Globus pallidus (tissue), 1 donor: ENCODE data around the gene DEK.
A peak's percentile ranks its signal among the peaks of the same experiment; 100 is the strongest.
"Not testable (repeated sequence)": the region's sequence is repeated elsewhere in the genome, so short reads cannot be mapped to it uniquely, and the experiment has no call there.

ENCODE experiments used
- DNase-seq: peaks from one replicate; pipeline ENCODE4 v3.0.0-alpha.2; 2015; ENCODE audit warnings: low spot score

DEK gene

DNA sequence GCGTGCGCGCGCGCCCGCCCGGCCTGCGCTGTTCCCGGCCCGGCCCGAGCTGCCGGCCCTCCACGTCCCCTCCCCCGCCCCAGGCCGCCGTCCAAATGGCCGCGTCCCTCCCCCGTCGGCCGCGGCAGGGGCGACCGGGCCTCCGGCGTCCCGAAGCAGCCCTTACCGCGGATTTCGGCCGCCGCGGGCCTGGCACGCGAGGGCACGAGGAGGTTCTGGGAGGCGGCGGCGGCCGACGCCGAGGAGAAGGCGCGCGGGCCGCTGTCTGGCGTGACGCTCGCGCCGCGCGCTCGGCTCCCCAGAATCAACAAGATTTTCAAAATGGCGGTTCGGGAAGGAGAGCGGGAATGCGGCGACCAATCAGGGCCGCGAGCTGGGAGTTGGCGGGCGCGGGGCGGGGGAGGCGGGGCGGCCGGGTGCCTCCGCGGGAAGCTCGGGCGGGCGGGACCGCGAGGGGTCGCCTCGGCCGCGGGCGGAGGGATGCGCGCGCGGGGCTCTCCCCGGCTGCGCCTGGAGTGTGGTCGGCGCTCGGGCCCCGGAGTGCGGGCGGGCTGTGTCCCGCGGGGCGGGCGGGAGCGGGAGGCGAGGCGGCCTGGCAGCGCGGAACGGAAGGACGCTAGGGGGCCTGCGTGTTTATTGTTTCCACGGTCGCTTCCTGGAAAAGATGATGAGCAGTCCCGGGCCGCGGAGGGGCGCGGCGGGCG lies at the start of gene DEK:
Gene DEK (minus strand): TSS at position 312 of the 704 bp plus-strand sequence. CDS start 543 bp downstream, outside the sequence.
- DNase-seq = peak; percentile 86

DNA sequence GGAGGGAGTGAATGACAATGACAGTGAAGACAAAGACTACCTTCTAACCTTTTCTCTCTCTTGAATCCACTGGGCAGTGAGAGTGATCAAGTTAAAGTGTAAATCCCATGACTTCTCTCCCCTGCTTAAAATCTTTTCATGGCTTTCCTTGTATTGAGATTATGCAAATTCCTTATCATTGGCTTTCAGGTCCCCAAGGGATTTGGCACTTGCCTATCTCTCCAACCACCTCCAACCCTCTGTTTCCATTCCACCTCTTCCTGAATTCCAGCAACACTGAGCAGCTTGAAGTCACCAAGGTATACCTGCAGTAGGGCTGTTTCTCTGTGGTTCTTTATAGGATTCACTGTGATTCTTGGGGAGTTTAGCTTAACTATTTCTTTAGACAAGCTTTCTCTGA lies 48.0 kb upstream of the DEK start:
- no peak for DNase-seq

DNA sequence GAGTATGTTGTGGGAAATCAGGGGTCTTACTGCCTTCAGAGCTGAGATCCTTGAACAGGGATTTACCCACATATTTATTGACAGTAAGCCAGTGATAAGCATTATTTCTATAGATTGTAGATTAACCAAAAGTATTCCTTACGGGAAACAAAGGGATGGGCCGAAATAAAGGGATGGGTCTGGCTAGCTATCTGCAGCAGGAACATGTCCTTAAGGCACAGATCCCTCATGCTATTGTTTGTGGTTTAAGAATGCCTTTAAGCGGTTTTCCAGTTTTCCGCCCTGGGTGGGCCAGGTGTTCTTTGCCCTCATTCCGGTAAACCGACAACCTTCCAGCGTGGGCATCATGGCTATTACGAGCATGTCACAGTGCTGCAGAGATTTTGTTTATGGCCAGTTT lies 45.7 kb upstream of the DEK start:
- not testable (repeated sequence) for DNase-seq

DNA sequence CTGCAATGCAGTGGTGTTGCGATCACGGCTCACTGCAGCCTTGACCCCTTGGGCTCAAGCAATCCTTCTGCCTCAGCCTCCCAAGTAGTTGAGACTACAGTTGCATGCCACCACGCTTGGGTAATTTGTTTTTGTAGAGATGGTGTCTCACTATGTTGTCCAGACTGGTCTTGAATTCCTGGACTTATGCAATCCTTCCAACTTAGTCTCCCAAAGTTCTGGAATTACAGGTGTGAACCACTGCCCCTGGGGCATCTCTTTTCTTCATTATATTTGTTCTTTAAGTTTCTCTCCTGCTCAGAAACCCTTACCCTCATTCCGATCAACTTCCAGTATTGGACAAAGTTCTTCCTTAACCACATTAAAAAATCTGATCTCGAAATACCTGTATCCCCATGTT lies 44.7 kb upstream of the DEK start:
- no peak for DNase-seq

GRCh38 chr6:18308070-18308735 lies 43.9 kb upstream of the DEK start:
- no peak for DNase-seq

DNA sequence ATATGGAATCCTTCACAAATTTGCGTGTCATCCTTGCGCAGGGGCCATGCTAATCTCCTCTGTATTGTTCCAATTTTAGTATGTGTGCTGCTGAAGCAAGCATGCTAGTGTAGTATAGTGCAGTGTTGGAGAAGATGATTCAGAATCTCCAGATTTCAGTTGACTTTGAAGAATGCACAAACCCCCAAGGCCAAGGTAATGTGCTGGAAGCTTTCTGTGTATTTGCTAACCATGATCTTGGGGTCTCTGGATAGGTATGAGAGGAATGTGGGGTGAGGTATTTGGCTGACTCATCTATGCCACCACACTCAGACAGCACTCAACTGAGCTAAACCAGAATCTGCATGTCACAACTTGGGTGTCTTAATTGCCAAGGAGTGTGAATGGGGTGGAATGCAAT lies 42.6 kb upstream of the DEK start:
- no peak for DNase-seq

DNA sequence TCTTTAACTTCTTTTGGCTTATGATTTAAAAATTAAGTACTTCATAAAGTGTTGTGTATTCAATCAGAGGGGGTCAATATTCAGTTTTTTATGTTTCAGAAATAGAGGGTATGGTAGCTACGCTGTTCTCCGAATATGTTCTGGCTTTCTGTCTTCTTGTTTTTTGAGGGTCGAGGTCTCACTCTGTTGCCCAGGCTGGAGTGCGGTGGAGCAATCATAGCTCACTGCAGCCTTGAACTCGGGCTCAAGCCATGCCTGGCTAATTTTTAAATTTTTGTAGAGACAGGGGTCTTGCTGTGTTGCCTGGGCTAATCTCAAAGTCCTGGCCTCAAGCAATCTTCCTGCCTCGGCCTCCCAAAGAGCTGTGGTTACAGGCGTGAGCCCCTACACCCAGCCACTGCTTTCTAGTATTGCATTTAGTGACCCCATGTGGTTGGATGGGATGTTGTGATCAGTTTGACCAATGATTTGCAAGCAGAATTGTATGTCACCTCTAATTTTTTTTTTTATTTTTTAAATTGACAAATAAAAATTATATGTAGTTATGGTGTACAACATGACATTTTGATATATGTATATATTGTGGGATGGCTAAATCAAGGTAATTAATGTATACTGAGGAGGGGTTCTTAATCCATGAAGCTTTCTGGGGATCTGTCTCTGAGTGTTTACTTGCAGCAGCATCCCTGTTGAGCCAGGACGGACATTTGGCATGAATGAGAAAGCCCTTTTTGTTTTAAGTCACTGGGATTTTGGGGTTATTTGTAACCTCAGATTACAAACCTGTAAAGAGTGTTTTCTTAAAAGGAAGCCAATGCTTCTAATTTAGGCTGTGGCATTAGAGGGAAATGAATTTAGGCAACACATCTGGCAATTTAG lies 38.5 kb upstream of the DEK start:
- DNase-seq = no peak

DNA sequence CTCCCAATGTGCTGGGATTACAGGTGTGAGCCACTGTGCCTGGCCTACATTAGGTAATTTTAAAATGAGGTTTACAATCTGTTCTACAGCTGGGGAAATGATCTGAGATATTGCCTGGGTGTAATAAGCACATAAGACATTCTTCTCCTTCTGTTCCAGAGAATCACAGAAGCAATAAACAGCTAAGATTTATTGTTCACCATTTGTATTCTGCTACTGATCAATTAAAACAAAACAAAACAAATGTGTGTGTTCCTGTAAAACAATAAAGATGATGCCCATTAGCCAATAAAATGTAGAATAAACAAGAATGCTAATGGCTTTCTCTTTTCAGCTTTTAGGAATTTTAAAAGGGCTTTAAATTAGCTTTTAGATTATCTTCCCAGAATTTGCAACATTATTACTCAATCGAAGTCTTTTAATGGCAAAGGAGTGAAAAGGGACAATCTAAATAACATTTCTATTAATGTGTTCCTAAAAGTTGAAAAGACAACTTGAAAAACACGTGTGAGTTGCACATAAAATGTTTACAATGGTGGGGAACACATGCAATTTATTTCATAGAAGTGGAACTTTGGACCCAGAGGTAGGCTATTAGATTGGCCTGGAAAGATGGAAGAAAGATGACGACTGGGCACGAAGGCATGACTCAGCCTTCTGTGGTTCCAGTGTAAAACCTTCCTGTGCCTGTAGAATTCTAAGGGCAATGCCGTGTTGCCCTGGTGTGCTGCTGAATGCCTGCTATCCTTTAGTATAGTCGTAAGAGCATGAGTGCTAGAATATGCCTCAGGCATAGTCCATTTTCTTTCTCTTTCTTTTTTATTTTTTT lies 29.0 kb upstream of the DEK start:
- no peak for DNase-seq

DNA sequence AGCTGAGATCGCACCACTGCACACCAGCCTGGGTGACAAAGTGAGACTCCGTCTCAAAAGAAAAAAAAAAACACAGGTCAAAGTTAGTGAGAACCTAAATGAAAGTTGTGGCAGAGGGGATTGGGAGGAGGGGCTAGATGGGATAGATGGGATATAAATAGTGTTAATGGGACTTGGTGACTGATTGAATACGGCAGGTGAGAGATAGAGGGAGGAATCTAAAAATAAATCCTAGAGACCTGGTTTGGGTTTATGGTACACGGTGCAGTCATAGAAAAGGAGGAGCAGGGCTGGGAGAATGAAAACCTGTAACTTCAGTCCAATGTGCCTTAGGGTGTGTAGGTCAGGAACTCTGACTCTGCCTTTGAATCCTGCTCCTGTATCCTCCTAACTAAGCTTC lies 25.0 kb upstream of the DEK start:
- no peak for DNase-seq

GRCh38 chr6:18284261-18284660 lies 19.9 kb upstream of the DEK start:
- no peak for DNase-seq

- no peak for DNase-seq
Observed at GRCh38 chr6:18281564-18281963, 17.2 kb upstream of the DEK start.

- DNase-seq = no peak
Observed at GRCh38 chr6:18280084-18280483, 15.8 kb upstream of the DEK start.

GRCh38 chr6:18279422-18279821 lies 15.1 kb upstream of the DEK start:
- DNase-seq = no peak

- no peak for DNase-seq
Observed at GRCh38 chr6:18277237-18278006, 13.1 kb upstream of the DEK start.

DNA sequence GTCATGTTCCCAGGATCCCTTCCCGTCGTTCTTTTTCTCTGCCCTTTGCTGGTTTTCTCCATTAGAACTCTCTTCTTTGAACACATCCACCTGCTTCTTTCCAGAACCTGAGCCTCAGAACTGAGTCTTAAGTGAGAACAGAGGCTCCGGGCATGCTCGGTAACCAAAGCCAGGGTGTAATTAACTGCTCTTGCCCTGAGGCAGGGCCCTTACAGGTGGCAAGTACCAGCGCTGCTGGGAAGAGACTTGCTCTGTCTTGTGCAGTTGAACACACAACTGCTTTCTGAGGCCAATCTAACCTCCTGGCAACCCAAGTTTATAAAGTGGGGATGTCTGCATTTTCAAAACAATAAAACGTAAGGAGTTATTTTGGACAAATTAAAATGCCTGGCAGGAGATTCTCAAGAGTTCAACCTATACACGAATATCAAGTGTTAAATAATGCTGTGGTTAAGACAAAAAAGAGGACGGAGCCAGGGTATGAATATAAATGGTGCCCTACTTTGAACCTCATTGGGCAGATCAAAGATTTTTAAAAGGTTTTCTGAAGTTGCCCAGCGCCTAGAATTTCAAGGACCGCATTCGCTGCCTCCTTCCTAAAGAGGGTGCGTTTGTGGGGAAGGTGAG lies 12.4 kb upstream of the DEK start:
- DNase-seq = no peak

DNA sequence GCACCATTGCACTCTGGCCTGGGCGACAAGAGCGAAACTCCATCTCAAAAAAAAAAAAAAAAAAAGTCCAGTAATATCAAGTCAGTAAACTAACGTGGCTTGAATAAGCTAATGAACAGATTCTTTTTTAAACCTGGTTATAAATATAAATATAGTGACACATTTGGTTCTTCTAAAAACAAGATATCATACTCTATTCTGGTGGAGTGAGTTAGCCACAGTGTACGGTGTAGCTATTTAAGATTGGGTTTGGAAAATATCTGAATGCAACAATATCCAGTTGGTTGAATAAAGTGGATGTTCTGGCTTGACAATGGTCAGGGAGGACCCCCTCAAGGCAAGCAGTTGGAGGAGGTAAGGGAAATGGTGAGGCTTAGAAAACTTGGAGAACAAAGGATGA lies 5.9 kb upstream of the DEK start:
- DNase-seq = no peak

GRCh38 chr6:18269717-18270116 lies 5.4 kb upstream of the DEK start:
- DNase-seq = no peak

DNA sequence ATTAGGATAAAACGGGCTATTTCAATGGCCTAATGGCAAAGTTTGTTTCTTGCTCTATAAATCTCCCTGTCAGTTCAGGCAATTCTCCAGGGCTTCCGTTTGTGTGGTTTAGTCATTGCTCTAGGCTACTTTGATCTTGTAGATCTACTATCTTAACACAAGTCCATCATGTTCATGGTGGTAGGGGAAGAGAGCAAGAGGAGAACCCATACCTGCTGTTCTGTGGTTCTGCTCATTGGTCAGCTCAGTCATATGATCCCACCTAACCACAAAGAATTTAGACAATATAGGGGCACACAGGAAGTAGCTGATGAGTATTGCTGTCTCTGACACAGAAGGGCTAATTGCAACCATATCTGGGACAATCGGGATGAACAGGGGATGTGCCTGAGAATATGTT lies 4.9 kb upstream of the DEK start:
- no peak for DNase-seq

- DNase-seq = no peak
Observed at GRCh38 chr6:18268066-18268465, 3.7 kb upstream of the DEK start.

GRCh38 chr6:18266523-18266912 lies 2.2 kb upstream of the DEK start:
- DNase-seq = no peak
